ENCODE measurements around the gene CD2AP. TPM values are rescaled to one million over a fixed set of nuclear protein-coding genes. Genes with fewer than 3 reads are reported as not detected.
"Not testable (repeated sequence)": the region's sequence is repeated elsewhere in the genome, so short reads cannot be mapped to it uniquely, and the experiment has no call there.

Gene CD2AP
- total RNA-seq, 4 donors from 2014 or later: 49.8 to 140 (median 93.3) TPM

DNA sequence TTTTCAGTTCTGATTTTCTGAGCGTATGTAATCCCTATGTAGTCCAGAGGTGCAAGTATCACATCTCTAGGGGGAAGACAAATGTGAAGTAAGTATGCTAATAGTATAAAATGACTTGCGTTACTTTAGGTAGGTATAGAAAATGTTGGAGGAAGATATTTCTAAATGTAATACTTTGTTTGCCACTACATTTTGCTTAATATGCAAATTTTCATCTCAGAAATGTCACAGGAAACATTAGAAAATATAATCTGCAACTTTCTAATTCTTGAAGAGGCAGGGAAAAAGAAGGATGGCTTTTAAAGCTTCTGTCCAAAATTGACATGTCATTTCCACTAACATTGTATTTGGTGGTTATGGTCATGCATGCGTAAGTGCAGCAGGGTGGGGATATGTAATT is 85.6 kb downstream of the CD2AP start:
- TF ChIP-seq EP300 (IDR thresholded peaks at IDR 0.05; ENCODE audit: low read depth): no peak
- TF ChIP-seq POLR2A (IDR thresholded peaks at IDR 0.05): no peak
- TF ChIP-seq POLR2AphosphoS5 (IDR thresholded peaks at IDR 0.05): no peak
- no peak for TF ChIP-seq CTCF (IDR thresholded peaks at IDR 0.05)
- DNase-seq: no peak
- Histone ChIP-seq H3K9me3 (no peaks in the 10 kb centered on the region), H3K4me1 (no peaks in the 10 kb centered on the region), H3K27me3 (no peaks in the 10 kb centered on the region), H3K27ac (no peak overlapping the region), H3K4me3 (no peak overlapping the region), H3K36me3 (peaks cover 0 to 16% (median 0%) of the 10 kb centered on the region in 4 donors)
- in situ Hi-C loops (cut with MboI; ENCODE audit: low pct_ligation_motif_present in 1 of 4, low pct_unique_long_range_greater_than_20kb in 1 of 4, low sequenced_read_pairs in 3 of 4): no loop called here
- WGBS, 2 donors (ENCODE audit: low coverage in 1 of 2): 91 to 92% methylated on average over 3 of the region's 3 CpGs
- intact Hi-C loops (cut with DNase I; ENCODE audit: low total_unique reads): no loop called here

DNA sequence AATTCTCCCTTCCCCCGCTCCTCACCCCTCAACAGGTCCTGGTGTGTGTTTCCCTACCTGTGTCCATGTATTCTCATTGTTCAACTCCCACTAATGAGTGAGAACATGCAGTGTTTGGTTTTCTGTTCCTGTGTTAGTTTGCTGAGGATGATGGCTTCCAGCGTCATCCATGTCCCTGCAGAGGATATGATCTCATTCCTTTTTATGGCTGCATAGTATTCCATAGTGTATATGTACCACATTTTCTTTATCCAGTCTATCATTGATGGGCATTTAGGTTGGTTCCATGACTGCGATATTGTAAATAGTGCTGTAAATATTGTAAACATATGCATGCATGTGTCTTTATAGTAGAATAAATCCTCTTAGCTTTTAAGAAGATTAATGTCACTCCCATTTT is 89.0 kb downstream of the CD2AP start:
- H3K4me1 ChIP-seq; H3K27ac ChIP-seq; DNase-seq; intact Hi-C loops (cut with DNase I; ENCODE audit: low total_unique reads); H3K9me3 ChIP-seq; in situ Hi-C loops (cut with MboI; ENCODE audit: low pct_ligation_motif_present in 1 of 4, low pct_unique_long_range_greater_than_20kb in 1 of 4, low sequenced_read_pairs in 3 of 4); H3K27me3 ChIP-seq; H3K4me3 ChIP-seq: not testable (repeated sequence)
- peaks cover 0 to 13% (median 0%) of the 10 kb centered on the region in 4 donors for H3K36me3 ChIP-seq
- 90 to 95% methylated on average over 3 of the region's 3 CpGs for WGBS, 2 donors (ENCODE audit: low coverage in 1 of 2)

GRCh38 chr6:47567586-47567985 is 90.0 kb downstream of the CD2AP start:
- 80 to 96% methylated on average over 1 of the region's 1 CpG for WGBS, 2 donors (ENCODE audit: low coverage in 1 of 2)
- H3K4me1 ChIP-seq: no peaks in the 10 kb centered on the region
- in situ Hi-C loops (cut with MboI; ENCODE audit: low pct_ligation_motif_present in 1 of 4, low pct_unique_long_range_greater_than_20kb in 1 of 4, low sequenced_read_pairs in 3 of 4): no loop called here
- no peak for DNase-seq
- H3K27ac ChIP-seq: no peak overlapping the region
- no peaks in the 10 kb centered on the region for H3K9me3 ChIP-seq
- no peaks in the 10 kb centered on the region for H3K27me3 ChIP-seq
- H3K36me3 ChIP-seq: peaks cover 0 to 9% (median 0%) of the 10 kb centered on the region in 4 donors
- TF ChIP-seq CTCF (IDR thresholded peaks at IDR 0.05): no peak
- TF ChIP-seq POLR2A (IDR thresholded peaks at IDR 0.05): no peak
- TF ChIP-seq EP300 (IDR thresholded peaks at IDR 0.05; ENCODE audit: low read depth): no peak
- TF ChIP-seq POLR2AphosphoS5 (IDR thresholded peaks at IDR 0.05): no peak
- intact Hi-C loops (cut with DNase I; ENCODE audit: low total_unique reads): no loop called here
- H3K4me3 ChIP-seq: no peak overlapping the region

- intact Hi-C loops (cut with DNase I; ENCODE audit: low total_unique reads): no loop called here
- 86 to 92% methylated on average over 2 of the region's 2 CpGs for WGBS, 2 donors (ENCODE audit: low coverage in 1 of 2)
- no peaks in the 10 kb centered on the region for H3K27me3 ChIP-seq
These were observed 93.9 kb downstream of the CD2AP start for GRCh38 chr6:47571488-47571887.

More at GRCh38 chr6:47571488-47571887, 93.9 kb downstream of the CD2AP start:
- Histone ChIP-seq H3K27ac (no peak overlapping the region), H3K36me3 (peaks cover 0 to 17% (median 3%) of the 10 kb centered on the region in 4 donors), H3K9me3 (no peaks in the 10 kb centered on the region), H3K4me1 (no peaks in the 10 kb centered on the region), H3K4me3 (no peak overlapping the region)
- DNase-seq: no peak
- TF ChIP-seq CTCF (IDR thresholded peaks at IDR 0.05) (no peak), POLR2A (IDR thresholded peaks at IDR 0.05) (no peak), EP300 (IDR thresholded peaks at IDR 0.05; ENCODE audit: low read depth) (no peak), POLR2AphosphoS5 (IDR thresholded peaks at IDR 0.05) (no peak)
- in situ Hi-C loops (cut with MboI; ENCODE audit: low pct_ligation_motif_present in 1 of 4, low pct_unique_long_range_greater_than_20kb in 1 of 4, low sequenced_read_pairs in 3 of 4): no loop called here

Data from transverse colon (tissue), 4 donors.